HL-60 (cell line): Measurements from ENCODE around the gene TBC1D22A.

Source experiments
- CTCF ChIP-seq: IDR thresholded peaks from one replicate; pipeline ENCODE4 v1.5.1; 2011; ENCODE audit warnings: low read length, control low read depth, inconsistent platforms; ENCODE audit not compliant: insufficient read depth
- GABPA ChIP-seq: IDR thresholded peaks from 2 replicates; pipeline ENCODE4 v1.6.1; 2012; ENCODE audit warnings: low read depth
- POLR2AphosphoS5 ChIP-seq: IDR thresholded peaks from 2 replicates; pipeline ENCODE4 v1.6.1; 2012; ENCODE audit warnings: low read depth
- SPI1 ChIP-seq: IDR thresholded peaks from 2 replicates; pipeline ENCODE4 v1.6.1; 2012; ENCODE audit warnings: low read depth, mild to moderate bottlenecking, borderline replicate concordance
- TF ChIP-seq, protein P1 (sequence below): IDR thresholded peaks from 2 replicates; pipeline ENCODE4 v1.6.1; 2012; ENCODE audit warnings: low read depth; ENCODE audit not compliant: insufficient replicate concordance

- no peak for TF ChIP-seq CTCF
- TF ChIP-seq GABPA = no peak
- TF ChIP-seq POLR2AphosphoS5 = no peak
- TF ChIP-seq, protein P1, sequence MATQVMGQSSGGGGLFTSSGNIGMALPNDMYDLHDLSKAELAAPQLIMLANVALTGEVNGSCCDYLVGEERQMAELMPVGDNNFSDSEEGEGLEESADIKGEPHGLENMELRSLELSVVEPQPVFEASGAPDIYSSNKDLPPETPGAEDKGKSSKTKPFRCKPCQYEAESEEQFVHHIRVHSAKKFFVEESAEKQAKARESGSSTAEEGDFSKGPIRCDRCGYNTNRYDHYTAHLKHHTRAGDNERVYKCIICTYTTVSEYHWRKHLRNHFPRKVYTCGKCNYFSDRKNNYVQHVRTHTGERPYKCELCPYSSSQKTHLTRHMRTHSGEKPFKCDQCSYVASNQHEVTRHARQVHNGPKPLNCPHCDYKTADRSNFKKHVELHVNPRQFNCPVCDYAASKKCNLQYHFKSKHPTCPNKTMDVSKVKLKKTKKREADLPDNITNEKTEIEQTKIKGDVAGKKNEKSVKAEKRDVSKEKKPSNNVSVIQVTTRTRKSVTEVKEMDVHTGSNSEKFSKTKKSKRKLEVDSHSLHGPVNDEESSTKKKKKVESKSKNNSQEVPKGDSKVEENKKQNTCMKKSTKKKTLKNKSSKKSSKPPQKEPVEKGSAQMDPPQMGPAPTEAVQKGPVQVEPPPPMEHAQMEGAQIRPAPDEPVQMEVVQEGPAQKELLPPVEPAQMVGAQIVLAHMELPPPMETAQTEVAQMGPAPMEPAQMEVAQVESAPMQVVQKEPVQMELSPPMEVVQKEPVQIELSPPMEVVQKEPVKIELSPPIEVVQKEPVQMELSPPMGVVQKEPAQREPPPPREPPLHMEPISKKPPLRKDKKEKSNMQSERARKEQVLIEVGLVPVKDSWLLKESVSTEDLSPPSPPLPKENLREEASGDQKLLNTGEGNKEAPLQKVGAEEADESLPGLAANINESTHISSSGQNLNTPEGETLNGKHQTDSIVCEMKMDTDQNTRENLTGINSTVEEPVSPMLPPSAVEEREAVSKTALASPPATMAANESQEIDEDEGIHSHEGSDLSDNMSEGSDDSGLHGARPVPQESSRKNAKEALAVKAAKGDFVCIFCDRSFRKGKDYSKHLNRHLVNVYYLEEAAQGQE = no peak
- TF ChIP-seq SPI1 = no peak
Measured at GRCh38 chr22:46948411-46949144, 186.1 kb downstream of the TBC1D22A start.
